Measurements from ENCODE around the gene CXCL14.
"Not testable (repeated sequence)": the region's sequence is repeated elsewhere in the genome, so short reads cannot be mapped to it uniquely, and the experiment has no call there.

Gene CXCL14

DNA sequence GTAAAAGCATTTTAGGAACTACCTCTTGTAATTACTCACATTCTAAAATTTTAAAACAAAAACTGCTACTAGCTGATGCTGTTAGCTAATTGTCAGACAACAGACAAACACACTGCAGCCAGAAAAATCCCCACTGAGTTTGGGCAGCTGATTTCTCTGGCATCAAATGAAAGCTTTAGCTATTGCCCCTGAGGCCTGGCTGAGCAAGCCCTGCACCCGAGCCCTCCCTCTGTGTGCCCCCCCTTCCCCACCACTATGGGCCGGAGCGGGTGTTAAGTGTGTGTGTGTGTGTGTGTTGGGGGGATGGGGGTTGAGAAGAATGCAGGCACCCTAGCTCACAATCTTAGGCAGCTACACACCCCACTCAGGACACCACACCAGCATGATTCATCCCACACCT is 45.5 kb downstream of the CXCL14 start:
- TF ChIP-seq CTCF (conservative IDR thresholded peaks at IDR 0.05; ENCODE audit: low read length), result no peak
- DNase-seq (ENCODE audit: low read depth), result no peak
- no peak overlapping the region for H3K4me3 ChIP-seq (ENCODE audit: low read length)

GRCh38 chr5:135529576-135529975 is 49.2 kb downstream of the CXCL14 start:
- not testable (repeated sequence) for H3K4me3 ChIP-seq (ENCODE audit: low read length); DNase-seq (ENCODE audit: low read depth)

GRCh38 chr5:135526924-135527323 is 51.9 kb downstream of the CXCL14 start:
- no peak for DNase-seq (ENCODE audit: low read depth)
- no peak overlapping the region for H3K4me3 ChIP-seq (ENCODE audit: low read length)

DNA sequence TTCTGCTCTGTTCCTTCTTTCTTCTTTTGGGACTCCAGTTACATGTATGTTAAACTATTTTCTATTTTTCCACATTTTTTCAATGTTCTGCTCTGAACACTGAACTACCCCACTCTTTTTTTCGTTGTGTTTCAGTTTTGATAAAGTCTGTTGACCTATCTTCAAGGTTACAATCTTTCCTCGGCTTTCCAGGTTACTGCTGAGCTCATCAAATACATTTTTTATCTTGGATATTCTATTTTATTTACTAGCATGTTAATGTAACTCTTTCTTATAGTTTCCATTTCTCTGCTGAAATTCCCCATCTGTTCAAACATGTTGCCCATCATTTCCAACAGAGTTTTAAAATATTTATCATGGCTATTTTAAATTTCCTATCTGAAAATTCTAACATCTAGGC is 56.8 kb downstream of the CXCL14 start:
- H3K4me3 ChIP-seq (ENCODE audit: low read length), result no peak overlapping the region
- no peak for DNase-seq (ENCODE audit: low read depth)
- no peak for TF ChIP-seq CTCF (conservative IDR thresholded peaks at IDR 0.05; ENCODE audit: low read length)

More at GRCh38 chr5:135526924-135527323, 51.9 kb downstream of the CXCL14 start:
- TF ChIP-seq CTCF (conservative IDR thresholded peaks at IDR 0.05; ENCODE audit: low read length), result no peak

Measured in AG10803 (cell line).